ENCODE measurements around the gene GLIS1. TPM values are rescaled to one million over a fixed set of nuclear protein-coding genes. Genes with fewer than 3 reads are reported as not detected.

Gene GLIS1
- total RNA-seq, 4 donors from 2014 or later: not detected

DNA sequence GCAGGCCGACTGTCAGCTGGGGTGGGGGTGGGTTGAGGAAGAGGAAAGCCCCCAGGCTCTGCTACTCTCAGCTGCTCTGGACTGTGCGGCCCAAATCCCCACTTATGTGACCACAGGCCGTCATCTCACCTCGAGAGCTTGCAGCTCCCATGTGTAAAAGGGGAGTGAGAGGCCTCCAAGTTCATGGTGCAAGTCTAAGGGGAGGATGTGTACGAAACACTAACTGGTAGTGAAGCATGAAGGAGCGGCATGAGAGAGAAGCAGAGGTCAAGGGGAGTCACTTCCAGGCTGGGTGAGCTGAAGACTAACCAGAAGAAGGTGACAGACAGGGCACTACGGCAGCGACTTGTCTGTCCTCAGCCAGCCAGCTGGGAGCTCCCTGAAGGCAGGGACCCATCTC, 43.8 kb downstream of the GLIS1 start:
- Histone ChIP-seq H3K4me3 (no peak overlapping the region), H3K27me3 (no peaks in the 10 kb centered on the region), H3K27ac (no peak overlapping the region), H3K9me3 (no peaks in the 10 kb centered on the region), H3K4me1 (no peaks in the 10 kb centered on the region), H3K36me3 (no peaks in the 10 kb centered on the region)
- DNase-seq: no peak
- ATAC-seq: no peak
- TF ChIP-seq, protein P1, sequence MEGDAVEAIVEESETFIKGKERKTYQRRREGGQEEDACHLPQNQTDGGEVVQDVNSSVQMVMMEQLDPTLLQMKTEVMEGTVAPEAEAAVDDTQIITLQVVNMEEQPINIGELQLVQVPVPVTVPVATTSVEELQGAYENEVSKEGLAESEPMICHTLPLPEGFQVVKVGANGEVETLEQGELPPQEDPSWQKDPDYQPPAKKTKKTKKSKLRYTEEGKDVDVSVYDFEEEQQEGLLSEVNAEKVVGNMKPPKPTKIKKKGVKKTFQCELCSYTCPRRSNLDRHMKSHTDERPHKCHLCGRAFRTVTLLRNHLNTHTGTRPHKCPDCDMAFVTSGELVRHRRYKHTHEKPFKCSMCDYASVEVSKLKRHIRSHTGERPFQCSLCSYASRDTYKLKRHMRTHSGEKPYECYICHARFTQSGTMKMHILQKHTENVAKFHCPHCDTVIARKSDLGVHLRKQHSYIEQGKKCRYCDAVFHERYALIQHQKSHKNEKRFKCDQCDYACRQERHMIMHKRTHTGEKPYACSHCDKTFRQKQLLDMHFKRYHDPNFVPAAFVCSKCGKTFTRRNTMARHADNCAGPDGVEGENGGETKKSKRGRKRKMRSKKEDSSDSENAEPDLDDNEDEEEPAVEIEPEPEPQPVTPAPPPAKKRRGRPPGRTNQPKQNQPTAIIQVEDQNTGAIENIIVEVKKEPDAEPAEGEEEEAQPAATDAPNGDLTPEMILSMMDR (IDR thresholded peaks at IDR 0.05 in 4 of 5, conservative IDR thresholded peaks at IDR 0.05 in 1 of 5): no peak
- TF ChIP-seq POLR2A (IDR thresholded peaks at IDR 0.05): no peak
- intact Hi-C loops (cut with DNase I; ENCODE audit: low total_unique reads): no loop called here
- in situ Hi-C loops (cut with MboI; ENCODE audit: low sequenced_read_pairs in 4 of 4): loop anchor here in 1 of 4 donors (25.0 kb wide), 1 partner anchor 208 kb away; no protein-coding TSS in a partner anchor

DNA sequence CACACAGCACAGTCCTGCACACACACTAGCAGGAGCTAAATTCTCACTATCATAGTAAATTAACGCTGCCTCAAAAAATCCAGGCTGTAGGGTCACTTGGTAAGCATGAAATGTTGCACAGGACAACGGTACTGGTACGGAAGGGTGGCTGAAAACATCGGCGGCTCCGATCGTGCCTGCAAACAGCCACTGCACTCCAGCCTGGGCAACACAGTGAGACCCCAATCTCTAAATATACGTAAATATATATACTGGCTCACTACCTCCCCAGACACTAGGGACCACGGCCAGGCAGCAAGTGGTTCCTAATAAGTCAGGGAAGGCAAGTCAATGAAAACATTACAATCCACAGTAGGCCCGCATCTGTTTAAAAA, 44.3 kb downstream of the GLIS1 start:
- TF ChIP-seq, protein P1 (IDR thresholded peaks at IDR 0.05 in 4 of 5, conservative IDR thresholded peaks at IDR 0.05 in 1 of 5): no peak
- TF ChIP-seq POLR2A (IDR thresholded peaks at IDR 0.05): no peak
- in situ Hi-C loops (cut with MboI; ENCODE audit: low sequenced_read_pairs in 4 of 4) (loop anchor here in 1 of 4 donors (25.0 kb wide), 1 partner anchor 207 kb away; no protein-coding TSS in a partner anchor), intact Hi-C loops (cut with DNase I; ENCODE audit: low total_unique reads) (no loop called here)
- Histone ChIP-seq H3K4me3 (no peak overlapping the region), H3K4me1 (no peaks in the 10 kb centered on the region), H3K27me3 (no peaks in the 10 kb centered on the region), H3K27ac (no peak overlapping the region), H3K9me3 (no peaks in the 10 kb centered on the region), H3K36me3 (no peaks in the 10 kb centered on the region)
- no peak for DNase-seq
- ATAC-seq: no peak

DNA sequence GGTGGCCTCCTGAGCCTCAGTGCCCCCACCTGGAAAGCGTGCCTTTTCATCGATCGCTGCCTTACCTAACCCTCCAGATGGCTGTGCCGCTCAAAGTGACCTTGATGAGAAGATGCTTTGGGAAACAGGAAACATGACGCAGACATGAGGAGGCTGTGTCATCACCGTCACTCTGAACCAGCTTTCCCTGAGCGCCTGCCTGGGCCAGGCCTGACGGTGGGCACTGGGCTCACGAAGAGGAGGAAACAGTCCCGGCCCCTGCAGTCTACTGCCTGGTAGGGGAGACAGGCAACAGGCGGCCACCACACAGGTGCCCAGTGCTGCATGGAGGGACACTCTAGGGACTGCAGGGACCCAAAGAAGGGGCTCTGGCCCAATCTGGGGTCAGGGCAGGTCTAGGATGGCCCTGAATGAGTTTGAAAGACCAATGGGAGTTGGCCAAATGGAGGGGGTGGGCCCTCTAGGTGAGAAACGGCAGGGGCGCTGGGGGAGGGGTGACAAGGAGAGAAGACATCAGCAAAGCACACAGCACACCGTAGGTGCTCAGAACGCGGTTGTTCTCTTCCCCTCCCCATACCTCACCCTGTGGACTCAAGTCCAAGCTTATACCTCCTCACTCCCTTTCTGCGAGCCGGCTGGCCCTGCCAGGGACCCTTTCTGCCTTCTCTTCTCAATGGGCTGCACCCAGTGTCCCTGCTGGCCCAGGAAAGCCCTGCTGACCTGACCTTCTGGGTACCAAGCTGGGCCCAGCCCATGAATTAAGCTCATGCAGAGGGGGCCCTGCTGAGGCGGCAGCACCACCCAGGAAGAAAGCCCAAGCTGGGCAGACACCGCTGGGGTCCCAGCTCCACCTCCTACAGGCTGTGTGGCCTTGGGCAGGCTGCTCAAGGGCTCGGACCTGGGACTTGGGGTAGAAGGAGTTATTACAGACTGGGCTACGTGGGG, 44.9 kb downstream of the GLIS1 start:
- in situ Hi-C loops (cut with MboI; ENCODE audit: low sequenced_read_pairs in 4 of 4) (loop anchor here in 1 of 4 donors (25.0 kb wide), 1 partner anchor 207 kb away; no protein-coding TSS in a partner anchor), intact Hi-C loops (cut with DNase I; ENCODE audit: low total_unique reads) (no loop called here)
- Histone ChIP-seq H3K4me1 (no peaks in the 10 kb centered on the region), H3K36me3 (no peaks in the 10 kb centered on the region), H3K4me3 (no peak overlapping the region), H3K27me3 (no peaks in the 10 kb centered on the region), H3K9me3 (no peaks in the 10 kb centered on the region), H3K27ac (no peak overlapping the region)
- ATAC-seq (no peak), DNase-seq (no peak)
- no peak for TF ChIP-seq POLR2A (IDR thresholded peaks at IDR 0.05)
- TF ChIP-seq, protein P1 (IDR thresholded peaks at IDR 0.05 in 4 of 5, conservative IDR thresholded peaks at IDR 0.05 in 1 of 5): no peak

DNA sequence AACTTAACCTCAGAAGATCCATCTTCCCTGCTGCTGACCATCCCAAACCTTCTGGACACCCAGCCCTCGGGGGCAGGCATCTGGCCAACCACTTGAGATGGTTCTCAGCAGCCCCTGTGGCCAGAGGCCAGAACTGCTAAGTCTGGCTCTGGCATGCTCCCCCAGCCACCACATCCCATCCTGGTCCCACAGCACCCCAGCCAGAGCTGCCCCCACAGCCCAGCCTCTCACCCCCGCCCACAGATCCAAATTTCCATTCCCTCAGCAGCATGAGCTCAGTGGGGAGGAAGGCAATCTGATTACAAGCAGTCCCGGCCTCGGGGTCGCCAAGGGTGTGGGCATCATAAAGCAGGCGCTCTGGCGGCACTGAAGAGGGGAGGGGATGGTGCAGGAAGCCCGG, 45.6 kb downstream of the GLIS1 start:
- no peaks in the 10 kb centered on the region for H3K36me3 ChIP-seq
- no peak overlapping the region for H3K4me3 ChIP-seq
- no peak overlapping the region for H3K27ac ChIP-seq
- ATAC-seq (no peak), DNase-seq (no peak)
- in situ Hi-C loops (cut with MboI; ENCODE audit: low sequenced_read_pairs in 4 of 4): loop anchor here in 1 of 4 donors (25.0 kb wide), 1 partner anchor 206 kb away; no protein-coding TSS in a partner anchor
- intact Hi-C loops (cut with DNase I; ENCODE audit: low total_unique reads): no loop called here
- no peaks in the 10 kb centered on the region for H3K9me3 ChIP-seq
- no peaks in the 10 kb centered on the region for H3K4me1 ChIP-seq
- H3K27me3 ChIP-seq: peaks cover 2 to 5% (median 4%) of the 10 kb centered on the region in 3 donors
- TF ChIP-seq, protein P1 (IDR thresholded peaks at IDR 0.05 in 4 of 5, conservative IDR thresholded peaks at IDR 0.05 in 1 of 5): no peak
- TF ChIP-seq POLR2A (IDR thresholded peaks at IDR 0.05): no peak
